Hematopoietic multipotent progenitor cell treated with erythropoietin and hydrocortisone succinate and interleukin-3 and kit ligand, for 6 days (in vitro differentiated cells): ENCODE data around the gene PET100.

Experiments
- DNase-seq: peaks from one replicate; pipeline ENCODE4 v3.0.0-alpha.2; 2015

Gene PET100

DNA sequence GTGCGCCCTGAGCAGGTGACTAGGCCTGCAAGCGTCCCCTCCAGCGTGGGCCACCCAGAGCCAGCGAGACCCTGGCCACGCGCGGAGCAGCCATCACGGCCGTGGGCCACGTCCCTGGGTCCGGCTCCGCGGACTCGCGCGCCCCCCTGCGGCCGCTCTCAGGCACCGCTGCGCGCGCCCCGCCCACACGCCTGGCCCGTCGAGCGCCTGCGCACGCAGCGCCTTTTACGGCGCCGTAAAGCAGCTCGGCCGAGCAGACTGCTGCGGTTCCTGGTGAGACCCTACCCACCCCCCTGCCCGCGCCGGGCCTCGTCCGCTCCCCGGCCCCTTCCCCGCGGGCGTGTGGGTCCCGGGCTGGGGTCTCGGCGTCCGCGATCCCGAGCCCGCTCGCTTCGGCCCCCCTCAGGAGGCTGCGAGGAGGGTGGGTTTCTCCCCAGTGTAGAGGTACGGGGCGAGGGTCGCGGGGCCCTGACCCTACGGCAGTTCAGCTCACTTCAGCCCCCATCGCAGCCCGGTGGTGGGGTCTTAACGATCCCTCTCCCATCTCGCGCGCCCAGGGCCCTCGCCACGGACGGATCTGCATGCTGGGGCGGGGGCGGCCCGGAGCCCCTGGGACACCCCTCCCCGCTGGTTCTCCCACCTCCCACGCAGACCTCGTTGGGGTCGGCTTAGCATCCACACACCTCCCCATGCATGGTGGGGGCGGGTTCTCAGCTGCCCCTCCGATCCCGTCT is 51.2 kb downstream of the PET100 start, which contains the start of gene TRAPPC5:
Gene TRAPPC5, plus strand, starts transcription at position 228 of the 734 bp plus-strand sequence. CDS start 1,421 bp downstream, outside the sequence.
- DNase-seq = peak; percentile 92
